SK-N-SH treated with all-trans-retinoic acid at 6 μM for 48 hours (cell line): ENCODE measurements around the gene RNF10.

Experiments used
- ATAC-seq: fragments of 200-7000 bp; cut with Tn5 transposase; 3 replicates; pipeline ENCODE4 v1.9.1; 2020; ENCODE audit warnings: mild to moderate bottlenecking, moderate library complexity
- ARNTL ChIP-seq: fragments of 450-650 bp; formaldehyde crosslinking; IDR thresholded peaks from 2 replicates; pipeline ENCODE4 v1.5.0; 2020; ENCODE audit warnings: low read depth, mild to moderate bottlenecking, moderate library complexity, borderline replicate concordance
- BACH2 ChIP-seq: fragments of 250-450 bp; sonication (Bioruptor Pico); IDR thresholded peaks from 2 replicates; pipeline ENCODE4 v1.9.0; 2021; ENCODE audit warnings: mild to moderate bottlenecking, borderline replicate concordance
- ESRRG ChIP-seq: fragments of 250-450 bp; sonication (Bioruptor Pico); IDR thresholded peaks from 2 replicates; pipeline ENCODE4 v1.6.1; 2021; ENCODE audit warnings: mild to moderate bottlenecking
- GLIS3 ChIP-seq: fragments of 250-450 bp; sonication (Bioruptor Pico); IDR thresholded peaks from 2 replicates; pipeline ENCODE4 v1.5.0; 2020; ENCODE audit warnings: mild to moderate bottlenecking, moderate library complexity
- OSR1 ChIP-seq: fragments of 250-450 bp; sonication (Bioruptor Pico); IDR thresholded peaks from 2 replicates; pipeline ENCODE4 v1.8.0; 2022; ENCODE audit warnings: moderate library complexity, mild to moderate bottlenecking, inconsistent platforms
- RARB ChIP-seq: fragments of 250-450 bp; sonication (Bioruptor Pico); IDR thresholded peaks from 2 replicates; pipeline ENCODE4 v1.8.0; 2021; ENCODE audit warnings: mild to moderate bottlenecking, moderate library complexity
- SNAI2 ChIP-seq: fragments of 250-450 bp; sonication (Bioruptor Pico); IDR thresholded peaks from 2 replicates; pipeline ENCODE4 v1.5.0; 2020; ENCODE audit warnings: mild to moderate bottlenecking, moderate library complexity
- TCF4 ChIP-seq: fragments of 250-450 bp; sonication (Bioruptor Pico); IDR thresholded peaks from 2 replicates; pipeline ENCODE4 v1.8.0; 2021; ENCODE audit warnings: mild to moderate bottlenecking, moderate library complexity, borderline replicate concordance
- TOX ChIP-seq: fragments of 250-450 bp; sonication (Bioruptor Pico); IDR thresholded peaks from 2 replicates; pipeline ENCODE4 v1.8.0; 2021; ENCODE audit warnings: mild to moderate bottlenecking, moderate library complexity, borderline replicate concordance
- TSHZ2 ChIP-seq: fragments of 250-450 bp; sonication (Bioruptor Pico); IDR thresholded peaks from 2 replicates; pipeline ENCODE4 v1.5.0; 2020; ENCODE audit warnings: mild to moderate bottlenecking, moderate library complexity
- ZC3H10 ChIP-seq: fragments of 250-450 bp; sonication (Bioruptor Pico); IDR thresholded peaks from 2 replicates; pipeline ENCODE4 v1.5.1; 2021; ENCODE audit warnings: mild to moderate bottlenecking, moderate library complexity
- ZFP3 ChIP-seq: fragments of 250-450 bp; sonication (Bioruptor Pico); IDR thresholded peaks from 2 replicates; pipeline ENCODE4 v1.5.0; 2020; ENCODE audit warnings: mild to moderate bottlenecking, moderate library complexity
- ZFP30 ChIP-seq: fragments of 450-650 bp; formaldehyde crosslinking; IDR thresholded peaks from 2 replicates; pipeline ENCODE4 v1.5.0; 2022; ENCODE audit warnings: mild to moderate bottlenecking, moderate library complexity
- ZNF565 ChIP-seq: fragments of 450-650 bp; formaldehyde crosslinking; conservative IDR thresholded peaks from 2 replicates; pipeline ENCODE4 v1.5.0; 2020; ENCODE audit warnings: low read depth, mild to moderate bottlenecking, moderate library complexity
- ZNF70 ChIP-seq: fragments of 450-650 bp; formaldehyde crosslinking; IDR thresholded peaks from 2 replicates; pipeline ENCODE4 v1.5.0; 2020; ENCODE audit warnings: mild to moderate bottlenecking, moderate library complexity
- ZNF8 ChIP-seq: fragments of 450-650 bp; formaldehyde crosslinking; IDR thresholded peaks from 2 replicates; pipeline ENCODE4 v1.5.0; 2020; ENCODE audit warnings: mild to moderate bottlenecking, moderate library complexity
- TF ChIP-seq, protein P1 (sequence below): fragments of 250-450 bp; sonication (Bioruptor Pico); IDR thresholded peaks from 2 replicates; pipeline ENCODE4 v1.5.1; 2021; ENCODE audit warnings: mild to moderate bottlenecking, moderate library complexity
- TF ChIP-seq, protein P2 (sequence below): fragments of 250-450 bp; sonication (Bioruptor Pico); IDR thresholded peaks from 2 replicates; pipeline ENCODE4 v1.8.0; 2020; ENCODE audit warnings: mild to moderate bottlenecking, moderate library complexity, borderline replicate concordance
- TF ChIP-seq, protein P3 (sequence below): fragments of 250-450 bp; sonication (Bioruptor Pico); IDR thresholded peaks from 2 replicates; pipeline ENCODE4 v1.5.1; 2020; ENCODE audit warnings: low read depth, mild to moderate bottlenecking, moderate library complexity
- TF ChIP-seq, protein P4 (sequence below): fragments of 250-450 bp; sonication (Bioruptor Pico); IDR thresholded peaks from 2 replicates; pipeline ENCODE4 v1.8.0; 2021; ENCODE audit warnings: low read depth, mild to moderate bottlenecking, moderate library complexity, borderline replicate concordance

Gene RNF10

GRCh38 chr12:120562906-120563305 lies 28.8 kb downstream of the RNF10 start:
- TF ChIP-seq ZFP30 (no peak), GLIS3 (CRISPR knock-in tag) (no peak)
- ATAC-seq, result no peak

GRCh38 chr12:120563495-120563894 lies 29.3 kb downstream of the RNF10 start:
- no peak for TF ChIP-seq ZNF70 (CRISPR knock-in tag)
- TF ChIP-seq TOX (CRISPR knock-in tag), result no peak
- no peak for TF ChIP-seq TCF4 (CRISPR knock-in tag)
- TF ChIP-seq, protein P1, sequence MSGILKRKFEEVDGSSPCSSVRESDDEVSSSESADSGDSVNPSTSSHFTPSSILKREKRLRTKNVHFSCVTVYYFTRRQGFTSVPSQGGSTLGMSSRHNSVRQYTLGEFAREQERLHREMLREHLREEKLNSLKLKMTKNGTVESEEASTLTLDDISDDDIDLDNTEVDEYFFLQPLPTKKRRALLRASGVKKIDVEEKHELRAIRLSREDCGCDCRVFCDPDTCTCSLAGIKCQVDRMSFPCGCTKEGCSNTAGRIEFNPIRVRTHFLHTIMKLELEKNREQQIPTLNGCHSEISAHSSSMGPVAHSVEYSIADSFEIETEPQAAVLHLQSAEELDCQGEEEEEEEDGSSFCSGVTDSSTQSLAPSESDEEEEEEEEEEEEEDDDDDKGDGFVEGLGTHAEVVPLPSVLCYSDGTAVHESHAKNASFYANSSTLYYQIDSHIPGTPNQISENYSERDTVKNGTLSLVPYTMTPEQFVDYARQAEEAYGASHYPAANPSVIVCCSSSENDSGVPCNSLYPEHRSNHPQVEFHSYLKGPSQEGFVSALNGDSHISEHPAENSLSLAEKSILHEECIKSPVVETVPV (CRISPR knock-in tag), result no peak
- TF ChIP-seq ZC3H10 (CRISPR knock-in tag), result no peak
- TF ChIP-seq RARB (CRISPR knock-in tag), result no peak
- TF ChIP-seq ZNF565 (CRISPR knock-in tag), result no peak
- TF ChIP-seq ARNTL (CRISPR knock-in tag), result no peak
- no peak for TF ChIP-seq ZNF8
- ATAC-seq, result no peak

DNA sequence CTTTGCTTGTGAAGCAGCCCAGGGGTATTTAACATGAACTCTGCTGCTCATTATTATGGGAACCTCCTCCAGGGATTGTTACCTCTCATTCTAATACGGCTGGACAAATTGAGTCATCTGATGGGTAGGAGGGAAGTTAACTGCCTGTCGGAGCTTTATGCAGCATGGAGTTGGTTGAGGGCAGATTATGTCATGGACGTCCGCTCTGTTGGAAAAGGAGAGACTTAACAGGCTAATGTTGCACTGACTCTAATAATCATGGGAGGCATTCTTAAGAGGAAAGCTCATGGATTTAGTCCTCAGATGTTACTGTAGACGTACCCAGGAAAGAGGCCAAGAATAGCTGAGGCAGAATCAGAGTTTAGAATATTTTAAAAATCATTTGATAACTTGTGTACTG lies 37.1 kb downstream of the RNF10 start:
- ATAC-seq, result no peak
- TF ChIP-seq, protein P2, sequence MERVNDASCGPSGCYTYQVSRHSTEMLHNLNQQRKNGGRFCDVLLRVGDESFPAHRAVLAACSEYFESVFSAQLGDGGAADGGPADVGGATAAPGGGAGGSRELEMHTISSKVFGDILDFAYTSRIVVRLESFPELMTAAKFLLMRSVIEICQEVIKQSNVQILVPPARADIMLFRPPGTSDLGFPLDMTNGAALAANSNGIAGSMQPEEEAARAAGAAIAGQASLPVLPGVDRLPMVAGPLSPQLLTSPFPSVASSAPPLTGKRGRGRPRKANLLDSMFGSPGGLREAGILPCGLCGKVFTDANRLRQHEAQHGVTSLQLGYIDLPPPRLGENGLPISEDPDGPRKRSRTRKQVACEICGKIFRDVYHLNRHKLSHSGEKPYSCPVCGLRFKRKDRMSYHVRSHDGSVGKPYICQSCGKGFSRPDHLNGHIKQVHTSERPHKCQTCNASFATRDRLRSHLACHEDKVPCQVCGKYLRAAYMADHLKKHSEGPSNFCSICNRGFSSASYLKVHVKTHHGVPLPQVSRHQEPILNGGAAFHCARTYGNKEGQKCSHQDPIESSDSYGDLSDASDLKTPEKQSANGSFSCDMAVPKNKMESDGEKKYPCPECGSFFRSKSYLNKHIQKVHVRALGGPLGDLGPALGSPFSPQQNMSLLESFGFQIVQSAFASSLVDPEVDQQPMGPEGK, result no peak
- TF ChIP-seq, protein P1 (CRISPR knock-in tag), result no peak
- TF ChIP-seq ZFP3 (CRISPR knock-in tag), result no peak
- no peak for TF ChIP-seq ZNF70 (CRISPR knock-in tag)
- no peak for TF ChIP-seq ZNF8
- TF ChIP-seq TSHZ2 (CRISPR knock-in tag), result no peak
- no peak for TF ChIP-seq ZFP30
- no peak for TF ChIP-seq TCF4 (CRISPR knock-in tag)
- TF ChIP-seq RARB (CRISPR knock-in tag), result no peak
- TF ChIP-seq BACH2 (CRISPR knock-in tag), result no peak
- no peak for TF ChIP-seq ARNTL (CRISPR knock-in tag)
- no peak for TF ChIP-seq SNAI2 (CRISPR knock-in tag)
- TF ChIP-seq OSR1 (CRISPR knock-in tag), result no peak
- TF ChIP-seq, protein P3, sequence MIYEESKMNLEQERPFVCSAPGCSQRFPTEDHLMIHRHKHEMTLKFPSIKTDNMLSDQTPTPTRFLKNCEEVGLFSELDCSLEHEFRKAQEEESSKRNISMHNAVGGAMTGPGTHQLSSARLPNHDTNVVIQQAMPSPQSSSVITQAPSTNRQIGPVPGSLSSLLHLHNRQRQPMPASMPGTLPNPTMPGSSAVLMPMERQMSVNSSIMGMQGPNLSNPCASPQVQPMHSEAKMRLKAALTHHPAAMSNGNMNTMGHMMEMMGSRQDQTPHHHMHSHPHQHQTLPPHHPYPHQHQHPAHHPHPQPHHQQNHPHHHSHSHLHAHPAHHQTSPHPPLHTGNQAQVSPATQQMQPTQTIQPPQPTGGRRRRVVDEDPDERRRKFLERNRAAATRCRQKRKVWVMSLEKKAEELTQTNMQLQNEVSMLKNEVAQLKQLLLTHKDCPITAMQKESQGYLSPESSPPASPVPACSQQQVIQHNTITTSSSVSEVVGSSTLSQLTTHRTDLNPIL (CRISPR knock-in tag), result no peak

DNA sequence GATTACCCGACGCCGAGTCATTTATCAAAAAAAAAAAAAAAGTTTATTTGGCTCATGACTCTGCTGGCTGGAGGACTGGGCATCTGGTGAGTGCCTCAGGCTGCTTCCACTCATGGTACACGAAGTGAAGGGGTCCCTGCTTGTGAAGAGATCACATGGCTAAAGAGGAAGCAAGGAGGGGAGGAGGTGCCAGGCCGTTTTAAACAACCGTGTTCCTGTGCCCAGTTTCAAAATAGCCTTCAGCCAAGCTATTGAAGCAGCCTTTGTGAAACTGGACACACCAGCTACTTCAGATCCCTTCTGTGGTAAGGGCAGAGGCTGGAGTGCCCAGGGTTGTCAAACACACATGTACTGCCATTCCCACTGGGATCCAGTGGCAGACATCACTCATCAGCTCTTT lies 39.4 kb downstream of the RNF10 start:
- TF ChIP-seq ZFP30 (no peak), TCF4 (CRISPR knock-in tag) (no peak), GLIS3 (CRISPR knock-in tag) (no peak), ESRRG (no peak), ZNF8 (no peak), OSR1 (CRISPR knock-in tag) (no peak), ZNF70 (CRISPR knock-in tag) (no peak), SNAI2 (CRISPR knock-in tag) (no peak)
- TF ChIP-seq, protein P1 (CRISPR knock-in tag), result no peak
- TF ChIP-seq, protein P4, sequence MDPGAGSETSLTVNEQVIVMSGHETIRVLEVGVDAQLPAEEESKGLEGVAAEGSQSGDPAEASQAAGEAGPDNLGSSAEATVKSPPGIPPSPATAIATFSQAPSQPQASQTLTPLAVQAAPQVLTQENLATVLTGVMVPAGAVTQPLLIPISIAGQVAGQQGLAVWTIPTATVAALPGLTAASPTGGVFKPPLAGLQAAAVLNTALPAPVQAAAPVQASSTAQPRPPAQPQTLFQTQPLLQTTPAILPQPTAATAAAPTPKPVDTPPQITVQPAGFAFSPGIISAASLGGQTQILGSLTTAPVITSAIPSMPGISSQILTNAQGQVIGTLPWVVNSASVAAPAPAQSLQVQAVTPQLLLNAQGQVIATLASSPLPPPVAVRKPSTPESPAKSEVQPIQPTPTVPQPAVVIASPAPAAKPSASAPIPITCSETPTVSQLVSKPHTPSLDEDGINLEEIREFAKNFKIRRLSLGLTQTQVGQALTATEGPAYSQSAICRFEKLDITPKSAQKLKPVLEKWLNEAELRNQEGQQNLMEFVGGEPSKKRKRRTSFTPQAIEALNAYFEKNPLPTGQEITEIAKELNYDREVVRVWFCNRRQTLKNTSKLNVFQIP (CRISPR knock-in tag), result no peak
- TF ChIP-seq, all 23 proteins: peak for 0
- ATAC-seq, result no peak
